OCI-LY7 (cell line): ENCODE data around the gene SMR3B. TPM values are rescaled to one million over a fixed set of nuclear protein-coding genes. Genes with fewer than 3 reads are reported as not detected.

Source experiments
- BruUV-seq: library from RNA; stranded (reverse); fragments of 400-500 nt; replicated peaks from 2 replicates; lab custom pipeline; 2021; lab: Mats Ljungman, UMichigan
- CTCF ChIA-PET: fragments of 300-600 bp; sonication (Branson Sonifier 250); formaldehyde crosslinking; loops from one replicate; lab custom pipeline; 2022; ENCODE audit warnings: antibody characterized with exemption; ENCODE audit not compliant: unreplicated experiment; lab: Charles Lee
- POLR2A ChIA-PET: fragments of 300-600 bp; sonication (Branson Sonifier 250); formaldehyde crosslinking; loops from one replicate; lab custom pipeline; 2022; ENCODE audit warnings: antibody characterized with exemption; lab: Charles Lee
- DNase-seq: peaks from one replicate; pipeline ENCODE4 v3.0.0-alpha.2; 2015; ENCODE audit warnings: low spot score
- H2AFZ ChIP-seq: fragments of 200-600 bp; sonication (generic), shearing (Covaris generic); 2 replicates; pipeline ENCODE4 v1.6.1; 2014; ENCODE audit warnings: mild to moderate bottlenecking, antibody characterized with exemption, low read length, moderate library complexity
- H3K27ac ChIP-seq: fragments of 200-600 bp; sonication (generic); 2 replicates; pipeline ENCODE4 v1.5.1; 2014; ENCODE audit warnings: mixed run types, low read depth, mild to moderate bottlenecking, moderate library complexity, low read length, inconsistent platforms; ENCODE audit not compliant: poor library complexity, severe bottlenecking
- H3K36me3 ChIP-seq: fragments of 200-600 bp; sonication (generic); 2 replicates; pipeline ENCODE4 v1.6.1; 2014; ENCODE audit warnings: mild to moderate bottlenecking, antibody characterized with exemption, low read length, moderate library complexity, mixed read lengths; ENCODE audit not compliant: insufficient read depth
- H3K4me1 ChIP-seq: fragments of 200-600 bp; sonication (generic); 2 replicates; pipeline ENCODE4 v1.5.1; 2014; ENCODE audit warnings: mild to moderate bottlenecking, low read length; ENCODE audit not compliant: insufficient read depth, poor library complexity, severe bottlenecking
- H3K4me2 ChIP-seq: fragments of 200-600 bp; sonication (generic); 2 replicates; pipeline ENCODE4 v1.6.1; 2014; ENCODE audit warnings: mild to moderate bottlenecking, low read length
- H3K4me3 ChIP-seq: fragments of 200-600 bp; sonication (generic); 2 replicates; pipeline ENCODE4 v1.5.1; 2014; ENCODE audit warnings: mild to moderate bottlenecking, low read depth, low read length; ENCODE audit not compliant: poor library complexity, severe bottlenecking
- H3K79me2 ChIP-seq: fragments of 200-600 bp; sonication (generic); 2 replicates; pipeline ENCODE4 v1.6.1; 2016; ENCODE audit warnings: low read depth, mild to moderate bottlenecking, low read length, moderate library complexity, mixed read lengths; ENCODE audit not compliant: insufficient read depth
- H3K9me2 ChIP-seq: fragments of 200-600 bp; sonication (generic); 2 replicates; pipeline ENCODE4 v1.6.1; 2016; ENCODE audit warnings: mild to moderate bottlenecking, low read length, mixed read lengths; ENCODE audit not compliant: insufficient read depth
- H3K9me3 ChIP-seq: fragments of 200-600 bp; sonication (generic); 2 replicates; pipeline ENCODE4 v1.6.1; 2014; ENCODE audit warnings: mild to moderate bottlenecking, mixed run types, low read length, mixed read lengths
- H4K20me1 ChIP-seq: fragments of 200-600 bp; sonication (generic); 2 replicates; pipeline ENCODE4 v1.6.1; 2014; ENCODE audit warnings: mild to moderate bottlenecking, antibody characterized with exemption, low read length, moderate library complexity, mixed read lengths; ENCODE audit not compliant: insufficient read depth
- EZH2phosphoT487 ChIP-seq: fragments of 200-600 bp; sonication (generic); IDR thresholded peaks from 2 replicates; pipeline ENCODE4 v1.6.1; 2018; ENCODE audit warnings: low read depth, borderline replicate concordance, mild to moderate bottlenecking, mixed run types, antibody characterized with exemption, low read length, moderate library complexity, mixed read lengths
- intact Hi-C: fragments of 100-400 bp; cut with micrococcal nuclease; formaldehyde crosslinking; loops from one replicate; pipeline ENCODE4 v1.10.0; 2022; ENCODE audit not compliant: unreplicated experiment
- total RNA-seq, 2 experiments: library from RNA; depleted of rRNA in 1 of 2; stranded (reverse); fragments of >200 nt in 1 of 2; shearing (Covaris generic) in 1 of 2; gene quantifications; 2 replicates each; pipeline ENCODE4 v1.2.3, GENCODE V29; 2014 to 2022
- TF ChIP-seq, protein P1 (sequence below): fragments of 200-600 bp; sonication (generic); conservative IDR thresholded peaks from 2 replicates; pipeline ENCODE4 v1.5.1; 2014; ENCODE audit warnings: mild to moderate bottlenecking, antibody characterized with exemption, low read length, moderate library complexity, mixed read lengths

Gene SMR3B
- total RNA-seq, 2 experiments from 2014 or later, result not detected

DNA sequence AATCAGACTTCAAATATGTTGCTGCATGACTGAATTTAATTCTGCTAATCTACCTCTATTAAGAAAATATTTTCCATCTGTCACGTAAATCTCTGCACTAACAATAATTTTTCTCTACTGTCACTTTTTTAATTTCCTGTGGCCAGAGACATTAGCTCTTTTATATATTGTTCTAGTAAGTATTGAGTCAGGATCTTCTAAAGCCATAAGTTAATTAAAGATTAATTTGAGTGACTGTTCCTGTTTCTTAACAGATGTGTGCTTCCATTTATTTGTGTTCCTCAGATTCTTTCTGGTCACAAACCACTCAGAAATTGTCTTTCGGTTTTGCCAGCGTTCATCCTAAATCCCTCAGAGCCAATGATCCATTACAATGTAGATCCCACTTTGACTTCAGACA lies 2.4 kb upstream of the SMR3B start:
- TF ChIP-seq, protein P1, sequence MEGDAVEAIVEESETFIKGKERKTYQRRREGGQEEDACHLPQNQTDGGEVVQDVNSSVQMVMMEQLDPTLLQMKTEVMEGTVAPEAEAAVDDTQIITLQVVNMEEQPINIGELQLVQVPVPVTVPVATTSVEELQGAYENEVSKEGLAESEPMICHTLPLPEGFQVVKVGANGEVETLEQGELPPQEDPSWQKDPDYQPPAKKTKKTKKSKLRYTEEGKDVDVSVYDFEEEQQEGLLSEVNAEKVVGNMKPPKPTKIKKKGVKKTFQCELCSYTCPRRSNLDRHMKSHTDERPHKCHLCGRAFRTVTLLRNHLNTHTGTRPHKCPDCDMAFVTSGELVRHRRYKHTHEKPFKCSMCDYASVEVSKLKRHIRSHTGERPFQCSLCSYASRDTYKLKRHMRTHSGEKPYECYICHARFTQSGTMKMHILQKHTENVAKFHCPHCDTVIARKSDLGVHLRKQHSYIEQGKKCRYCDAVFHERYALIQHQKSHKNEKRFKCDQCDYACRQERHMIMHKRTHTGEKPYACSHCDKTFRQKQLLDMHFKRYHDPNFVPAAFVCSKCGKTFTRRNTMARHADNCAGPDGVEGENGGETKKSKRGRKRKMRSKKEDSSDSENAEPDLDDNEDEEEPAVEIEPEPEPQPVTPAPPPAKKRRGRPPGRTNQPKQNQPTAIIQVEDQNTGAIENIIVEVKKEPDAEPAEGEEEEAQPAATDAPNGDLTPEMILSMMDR, result no peak
- no peak for TF ChIP-seq EZH2phosphoT487
- Histone ChIP-seq H3K27ac (no peak overlapping the region), H3K79me2 (no peaks in the 10 kb centered on the region), H2AFZ (no peak overlapping the region), H3K4me2 (no peak overlapping the region), H4K20me1 (no peaks in the 10 kb centered on the region), H3K4me3 (no peak overlapping the region), H3K9me3 (no peaks in the 10 kb centered on the region), H3K4me1 (no peaks in the 10 kb centered on the region), H3K36me3 (no peaks in the 10 kb centered on the region), H3K9me2 (no peaks in the 10 kb centered on the region)
- POLR2A ChIA-PET, result no interaction called here
- CTCF ChIA-PET, result no interaction called here
- no peak for DNase-seq
- BruUV-seq, result no TSS peak
- intact Hi-C loops, result no loop called here

DNA sequence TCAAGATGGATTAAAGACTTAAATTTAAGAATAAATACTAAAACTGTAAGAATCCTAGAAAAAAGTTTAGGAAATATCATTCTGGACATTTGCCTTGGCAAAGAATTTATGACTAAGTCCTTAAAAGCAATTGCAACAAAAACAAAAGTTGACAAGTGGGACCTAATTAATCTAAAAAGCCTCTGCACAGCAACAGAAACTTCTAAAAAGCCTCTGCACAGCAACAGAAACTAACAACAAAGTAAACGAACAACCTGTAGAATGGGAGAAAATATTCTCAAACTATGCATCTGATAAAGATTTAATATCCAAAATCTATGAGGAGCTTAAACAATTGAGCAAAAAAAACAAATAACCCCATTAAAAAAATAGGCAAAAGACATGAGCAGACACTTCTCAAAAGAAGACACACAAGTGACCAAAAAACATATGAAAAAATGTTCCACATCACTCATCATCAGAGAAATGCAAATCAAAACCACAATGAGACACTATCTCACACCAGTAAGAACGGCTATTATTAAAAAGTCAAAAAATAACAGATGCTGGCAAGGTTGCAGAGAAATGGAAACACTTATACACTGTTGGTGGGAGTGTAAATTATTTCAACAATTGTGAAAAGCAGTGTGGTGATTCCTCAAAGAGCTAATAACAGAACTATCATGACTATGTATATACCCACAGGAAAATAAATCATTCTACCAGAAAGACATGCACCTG lies 9.3 kb downstream of the SMR3B start:
- Histone ChIP-seq H4K20me1 (no peaks in the 10 kb centered on the region), H3K36me3 (no peaks in the 10 kb centered on the region), H2AFZ (no peak overlapping the region), H3K4me1 (peaks cover 4% of the 10 kb centered on the region), H3K4me3 (no peak overlapping the region), H3K79me2 (no peaks in the 10 kb centered on the region), H3K9me3 (no peaks in the 10 kb centered on the region), H3K9me2 (no peaks in the 10 kb centered on the region), H3K27ac (no peak overlapping the region), H3K4me2 (peak overlapping the region; percentile 36)
- intact Hi-C loops, result no loop called here
- BruUV-seq, result no TSS peak
- no peak for TF ChIP-seq EZH2phosphoT487
- TF ChIP-seq, protein P1, result no peak
- no peak for DNase-seq
- ChIA-PET CTCF (no interaction called here), POLR2A (interaction anchor here (0.6 kb wide), 1 partner anchor 546 kb away, joined by 3 read pairs; no protein-coding TSS in a partner anchor)

DNA sequence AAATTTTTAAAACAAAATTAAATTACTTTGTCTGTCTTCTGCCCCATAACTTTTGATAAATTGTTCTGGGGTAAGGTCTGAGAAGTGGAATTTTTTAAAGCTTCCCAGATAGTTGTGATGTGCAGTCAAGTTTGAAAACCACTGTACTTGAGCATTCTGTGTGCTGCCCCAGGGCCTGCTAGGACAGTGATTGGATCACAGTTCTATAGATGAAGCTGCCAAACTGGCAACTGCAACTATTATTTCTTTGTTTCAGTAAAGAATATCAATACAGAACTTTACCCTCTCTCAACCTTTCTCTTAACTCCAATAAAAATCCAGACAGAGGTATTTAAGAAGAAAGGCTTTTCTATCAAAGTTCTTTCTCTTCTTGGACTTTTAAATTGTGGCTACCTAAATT lies 14.6 kb downstream of the SMR3B start, which contains the start of gene OPRPN:
OPRPN (plus strand) TSS at position 361 of the 400 bp plus-strand sequence. CDS start 1,346 bp downstream, outside the sequence.
- ChIA-PET CTCF (interaction anchor here (0.5 kb wide), 1 partner anchor 242 kb away, joined by 3 read pairs; no protein-coding TSS in a partner anchor), POLR2A (no interaction called here)
- intact Hi-C loops, result no loop called here
- TF ChIP-seq, protein P1, result no peak
- TF ChIP-seq EZH2phosphoT487, result no peak
- H4K20me1 ChIP-seq, result no peaks in the 10 kb centered on the region
- no peaks in the 10 kb centered on the region for H3K36me3 ChIP-seq
- H2AFZ ChIP-seq, result no peak within 1 kb of the TSS
- BruUV-seq, result no TSS peak
- H3K4me3 ChIP-seq, result no peak within 1 kb of the TSS
- no peak within 1 kb of the TSS for H3K27ac ChIP-seq
- no peaks in the 10 kb centered on the region for H3K9me2 ChIP-seq
- no peak within 1 kb of the TSS for H3K4me2 ChIP-seq
- DNase-seq, result no peak
- no peaks in the 10 kb centered on the region for H3K79me2 ChIP-seq
- H3K9me3 ChIP-seq, result no peaks in the 10 kb centered on the region
- no peaks in the 10 kb centered on the region for H3K4me1 ChIP-seq
